SK-N-SH (cell line): Measurements from ENCODE around the gene ACP5. TPM values are rescaled to one million over a fixed set of nuclear protein-coding genes. Genes with fewer than 3 reads are reported as not detected.
"Not testable (repeated sequence)": the region's sequence is repeated elsewhere in the genome, so short reads cannot be mapped to it uniquely, and the experiment has no call there.

Experiments used
- CTCF ChIA-PET: fragments of 300-600, 350-600 bp; formaldehyde crosslinking; extraction: SDS; loops from one replicate; lab custom pipeline; 2021; lab: Yijun Ruan, JAX
- POLR2A ChIA-PET: fragments of 350-600 bp; sonication (Branson Sonifier 250); formaldehyde crosslinking; extraction: SDS; loops from one replicate; lab custom pipeline; 2020; ENCODE audit warnings: antibody characterized with exemption, inconsistent platforms; lab: Yijun Ruan, JAX
- DNase-seq: peaks from one replicate; pipeline ENCODE4 v3.0.0; 2012
- H2AFZ ChIP-seq: fragments of 200-600 bp; sonication (generic); 2 replicates; pipeline ENCODE4 v1.8.1; 2016; ENCODE audit warnings: antibody characterized with exemption, mild to moderate bottlenecking, low read depth
- H3F3A ChIP-seq: fragments of 200-600 bp; sonication (generic); replicated peaks from 2 replicates; pipeline ENCODE3; 2016; ENCODE audit warnings: antibody characterized with exemption, mild to moderate bottlenecking; ENCODE audit not compliant: insufficient read depth
- H3K27ac ChIP-seq, 2 experiments: fragments of 200-500 bp in 1 of 2; fragments of 200-600 bp in 1 of 2; sonication (Bioruptor generic) in 1 of 2; sonication (generic), shearing (Covaris generic) in 1 of 2; 2 replicates each; pipeline versions ENCODE4 v1.5.1 to v1.6.1; 2014 to 2016; ENCODE audit warnings: low read depth in 2 of 2, inconsistent platforms in 1 of 2, low read length in 1 of 2, mild to moderate bottlenecking in 1 of 2, mixed read lengths in 1 of 2
- H3K27me3 ChIP-seq: fragments of 200-600 bp; sonication (generic), shearing (Covaris generic); 2 replicates; pipeline ENCODE4 v1.6.1; 2016; ENCODE audit warnings: mixed run types; ENCODE audit not compliant: insufficient read depth
- H3K36me3 ChIP-seq, 2 experiments: fragments of 200-500 bp in 1 of 2; fragments of 200-600 bp in 1 of 2; sonication (Bioruptor generic) in 1 of 2; sonication (generic) in 1 of 2; replicated peaks in 1 of 2; 2 replicates each; pipeline versions ENCODE3 to v1.5.1; 2014 to 2016; ENCODE audit warnings: low read length in 1 of 2, mild to moderate bottlenecking in 1 of 2; ENCODE audit not compliant: insufficient read depth in 2 of 2, control insufficient read depth in 1 of 2
- H3K4me1 ChIP-seq, 2 experiments: fragments of 200-500 bp in 1 of 2; fragments of 200-600 bp in 1 of 2; sonication (Bioruptor generic) in 1 of 2; sonication (generic), shearing (Covaris generic) in 1 of 2; 2 replicates each; pipeline versions ENCODE4 v1.5.1 to v1.6.1; 2014 to 2016; ENCODE audit warnings: low read depth in 1 of 2, low read length in 1 of 2, mixed run types in 1 of 2; ENCODE audit not compliant: insufficient read depth in 2 of 2, control insufficient read depth in 1 of 2
- H3K4me2 ChIP-seq: fragments of 200-600 bp; sonication (generic), shearing (Covaris generic); 2 replicates; pipeline ENCODE4 v1.6.1; 2017; ENCODE audit warnings: mixed run types
- H3K4me3 ChIP-seq, 2 experiments: fragments of 200-500 bp in 1 of 2; fragments of 200-600 bp in 1 of 2; sonication (Bioruptor generic) in 1 of 2; sonication (generic), shearing (Covaris generic) in 1 of 2; 2 replicates each; pipeline versions ENCODE4 v1.5.1 to v1.8.1; 2014 to 2016; ENCODE audit warnings: low read depth in 2 of 2, inconsistent platforms in 1 of 2, low read length in 1 of 2, mild to moderate bottlenecking in 1 of 2, mixed read lengths in 1 of 2, moderate library complexity in 1 of 2
- H3K79me2 ChIP-seq: fragments of 200-600 bp; sonication (generic); 2 replicates; pipeline ENCODE4 v1.8.1; 2017; ENCODE audit warnings: mild to moderate bottlenecking; ENCODE audit not compliant: insufficient read depth
- H3K9ac ChIP-seq: fragments of 200-600 bp; sonication (generic); 2 replicates; pipeline ENCODE4 v1.6.1; 2017; ENCODE audit warnings: mixed run types
- H3K9me2 ChIP-seq: fragments of 200-600 bp; sonication (generic); 2 replicates; pipeline ENCODE4 v1.6.1; 2017; ENCODE audit warnings: mixed run types
- H3K9me3 ChIP-seq: fragments of 200-600 bp; sonication (generic); 2 replicates; pipeline ENCODE4 v1.6.1; 2017; ENCODE audit warnings: mixed run types, mild to moderate bottlenecking, moderate library complexity
- H4K20me1 ChIP-seq: fragments of 200-600 bp; sonication (generic); 2 replicates; pipeline ENCODE4 v1.6.1; 2017; ENCODE audit warnings: mild to moderate bottlenecking, mixed run types; ENCODE audit not compliant: insufficient read depth
- CTCF ChIP-seq: fragments of 200-600 bp; sonication (generic); IDR thresholded peaks from 2 replicates; pipeline ENCODE4 v1.6.1; 2017; ENCODE audit warnings: antibody characterized with exemption, mild to moderate bottlenecking, moderate library complexity
- ELF1 ChIP-seq: IDR thresholded peaks from 2 replicates; pipeline ENCODE4 v1.4.0; 2012
- EP300 ChIP-seq, 2 experiments: IDR thresholded peaks; 2 replicates each; pipeline versions ENCODE4 v1.4.0 to v1.6.1; 2012; ENCODE audit warnings: borderline replicate concordance in 1 of 2, low read depth in 1 of 2, low read length in 1 of 2
- FOSL2 ChIP-seq: IDR thresholded peaks from 2 replicates; pipeline ENCODE4 v1.4.0; 2012; ENCODE audit warnings: low read depth, mild to moderate bottlenecking, moderate library complexity, borderline replicate concordance
- FOXM1 ChIP-seq: IDR thresholded peaks from 2 replicates; pipeline ENCODE4 v1.4.0; 2012; ENCODE audit warnings: low read depth, mild to moderate bottlenecking
- JUND ChIP-seq: IDR thresholded peaks from 2 replicates; pipeline ENCODE4 v1.4.0; 2012
- MEF2A ChIP-seq: IDR thresholded peaks from 2 replicates; pipeline ENCODE4 v1.4.0; 2012; ENCODE audit warnings: low read depth, borderline replicate concordance
- NRF1 ChIP-seq: IDR thresholded peaks from 2 replicates; pipeline ENCODE4 v1.6.1; 2012; ENCODE audit warnings: low read depth, mild to moderate bottlenecking, low read length
- POLR2AphosphoS5 ChIP-seq: IDR thresholded peaks from 2 replicates; pipeline ENCODE4 v1.6.1; 2012; ENCODE audit warnings: low read depth, low read length
- RFX5 ChIP-seq: IDR thresholded peaks from 2 replicates; pipeline ENCODE4 v1.6.1; 2012; ENCODE audit warnings: mild to moderate bottlenecking, improper control_type of control experiment, low read length
- USF2 ChIP-seq: fragments of 150-350 bp; IDR thresholded peaks from 2 replicates; pipeline ENCODE4 v1.6.1; 2017; ENCODE audit warnings: antibody characterized with exemption, low read length, low read depth, borderline replicate concordance
- YY1 ChIP-seq: IDR thresholded peaks from 2 replicates; pipeline ENCODE4 v1.4.0; 2012; ENCODE audit warnings: low read depth, mild to moderate bottlenecking
- WGBS: methylation state at CpG from one replicate; pipeline ENCODE4 v1.1.6; 2017; ENCODE audit warnings: low lambda C conversion rate; 5-methylcytosine and 5-hydroxymethylcytosine counted together
- polyA plus RNA-seq, 3 experiments: library from polyadenylated mRNA; depleted of rRNA; stranded (reverse); fragments of >200 nt; gene quantifications; 2 replicates each; pipeline ENCODE4 v1.2.3, GENCODE V29; 2012
- TF ChIP-seq, protein P1 (sequence below): IDR thresholded peaks from 2 replicates; pipeline ENCODE4 v1.4.0; 2012; ENCODE audit warnings: low read depth, borderline replicate concordance

Gene ACP5
- polyA plus RNA-seq, 1 of the 3 experiments (the other 2 are of a cell fraction): 0.87 TPM

DNA sequence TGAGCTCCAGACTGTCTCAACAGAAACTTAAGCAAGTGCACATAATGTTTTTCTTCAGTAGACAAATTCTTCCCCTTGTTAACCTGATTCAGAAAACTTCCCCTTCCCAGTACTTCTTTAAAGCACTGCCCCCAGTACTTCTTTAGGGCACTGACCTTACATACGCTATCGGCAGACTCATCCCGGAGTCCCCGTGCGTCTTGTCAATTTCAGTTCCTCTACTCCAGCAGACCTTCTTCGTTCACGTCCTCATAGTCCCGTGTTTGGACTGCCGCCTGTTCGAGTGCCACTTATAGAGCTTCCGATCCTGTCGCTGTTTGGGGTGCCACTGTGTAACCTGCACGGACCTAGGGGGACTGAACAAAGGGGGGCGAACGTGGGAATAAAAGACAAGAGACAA is 48.8 kb upstream of the ACP5 start (continued):
- no peak for TF ChIP-seq EP300 (IDR thresholded peaks at IDR 0.05; ENCODE audit: borderline replicate concordance in 1 of 2, low read depth in 1 of 2, low read length in 1 of 2)
- no peak for TF ChIP-seq FOSL2
- TF ChIP-seq ELF1: no peak
- TF ChIP-seq USF2: no peak
- TF ChIP-seq YY1: no peak

DNA sequence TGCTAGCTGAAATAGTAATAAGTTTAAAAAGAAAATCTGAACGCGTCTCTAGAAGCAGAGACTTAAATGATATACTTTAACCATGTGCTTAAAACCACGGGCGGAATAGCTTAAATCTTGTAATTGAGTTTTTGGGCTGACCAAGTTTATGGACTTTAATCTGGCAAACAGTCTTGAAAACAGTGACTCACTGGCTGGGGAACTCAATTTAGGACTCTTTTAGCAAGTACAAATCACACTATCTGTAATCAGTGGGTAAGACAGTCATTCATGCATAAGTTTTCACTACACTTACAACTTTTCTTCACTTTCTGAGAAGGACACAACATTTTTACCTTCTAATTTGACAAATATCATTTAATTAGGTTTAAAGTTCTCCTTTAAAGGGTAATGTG is 46.6 kb upstream of the ACP5 start:
- H3K9me3 ChIP-seq: no peaks in the 10 kb centered on the region
- DNase-seq: no peak
- H3K9ac ChIP-seq: no peak overlapping the region
- WGBS: 61% methylated on average over 4 of the region's 4 CpGs
- H2AFZ ChIP-seq: no peak overlapping the region
- H3K27me3 ChIP-seq: no peaks in the 10 kb centered on the region
- ChIA-PET POLR2A (interaction anchor here (0.6 to 1.0 kb wide), 2 partner anchors 112 to 142 kb away, joined by 5 to 7 read pairs; no protein-coding TSS in a partner anchor), CTCF (interaction anchor here (1.1 to 1.7 kb wide), 3 partner anchors 11 to 142 kb away, joined by 3 to 4 read pairs (median 3); no protein-coding TSS in a partner anchor)
- TF ChIP-seq CTCF (no peak), FOXM1 (no peak), NRF1 (no peak), USF2 (no peak), MEF2A (no peak), RFX5 (no peak), POLR2AphosphoS5 (no peak), YY1 (no peak), FOSL2 (no peak), JUND (no peak)
- TF ChIP-seq, protein P1, sequence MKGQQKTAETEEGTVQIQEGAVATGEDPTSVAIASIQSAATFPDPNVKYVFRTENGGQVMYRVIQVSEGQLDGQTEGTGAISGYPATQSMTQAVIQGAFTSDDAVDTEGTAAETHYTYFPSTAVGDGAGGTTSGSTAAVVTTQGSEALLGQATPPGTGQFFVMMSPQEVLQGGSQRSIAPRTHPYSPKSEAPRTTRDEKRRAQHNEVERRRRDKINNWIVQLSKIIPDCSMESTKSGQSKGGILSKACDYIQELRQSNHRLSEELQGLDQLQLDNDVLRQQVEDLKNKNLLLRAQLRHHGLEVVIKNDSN: no peak
- H3K79me2 ChIP-seq: no peaks in the 10 kb centered on the region; the same call in 1 of the 2 replicates
- H3K9me2 ChIP-seq: no peaks in the 10 kb centered on the region
- peaks cover 0 to 9% of the 10 kb centered on the region in 2 experiments; a peak in 2 of 4 replicates for H3K4me1 ChIP-seq
- no peaks in the 10 kb centered on the region for H4K20me1 ChIP-seq
- peaks cover 19 to 31% of the 10 kb centered on the region in 2 experiments for H3K36me3 ChIP-seq
- peaks cover 25% of the 10 kb centered on the region for H3F3A ChIP-seq
- no peak overlapping the region for H3K4me3 ChIP-seq
- H3K4me2 ChIP-seq: no peak overlapping the region
- no peak overlapping the region for H3K27ac ChIP-seq

GRCh38 chr19:11622401-11622800 is 45.0 kb upstream of the ACP5 start:
- H3K27ac ChIP-seq, DNase-seq: not testable (repeated sequence)
- H3K79me2 ChIP-seq: peaks cover 12% of the 10 kb centered on the region; the same call in 1 of the 2 replicates

More at GRCh38 chr19:11622401-11622800, 45.0 kb upstream of the ACP5 start:
- H2AFZ ChIP-seq, H3K9me2 ChIP-seq, H3K9ac ChIP-seq, H4K20me1 ChIP-seq, POLR2A ChIA-PET, H3K4me1 ChIP-seq, H3K27me3 ChIP-seq, H3K4me3 ChIP-seq, H3K4me2 ChIP-seq: not testable (repeated sequence)
- 76% methylated on average over 3 of the region's 3 CpGs for WGBS
- Histone ChIP-seq H3K36me3 (peaks cover 35 to 48% of the 10 kb centered on the region in 2 experiments), H3F3A (peaks cover 25% of the 10 kb centered on the region), H3K9me3 (peaks cover 13% of the 10 kb centered on the region; the same call in 1 of the 2 replicates)
- CTCF ChIA-PET: interaction anchor here (0.8 kb wide), 1 partner anchor 17 kb away, joined by 3 read pairs; no protein-coding TSS in a partner anchor
